Femur (tissue), 1 donor: ENCODE results near the gene VSTM2B.

Experiments
- DNase-seq: peaks from one replicate; pipeline ENCODE4 v3.0.0-alpha.2; 2017

Gene VSTM2B

DNA sequence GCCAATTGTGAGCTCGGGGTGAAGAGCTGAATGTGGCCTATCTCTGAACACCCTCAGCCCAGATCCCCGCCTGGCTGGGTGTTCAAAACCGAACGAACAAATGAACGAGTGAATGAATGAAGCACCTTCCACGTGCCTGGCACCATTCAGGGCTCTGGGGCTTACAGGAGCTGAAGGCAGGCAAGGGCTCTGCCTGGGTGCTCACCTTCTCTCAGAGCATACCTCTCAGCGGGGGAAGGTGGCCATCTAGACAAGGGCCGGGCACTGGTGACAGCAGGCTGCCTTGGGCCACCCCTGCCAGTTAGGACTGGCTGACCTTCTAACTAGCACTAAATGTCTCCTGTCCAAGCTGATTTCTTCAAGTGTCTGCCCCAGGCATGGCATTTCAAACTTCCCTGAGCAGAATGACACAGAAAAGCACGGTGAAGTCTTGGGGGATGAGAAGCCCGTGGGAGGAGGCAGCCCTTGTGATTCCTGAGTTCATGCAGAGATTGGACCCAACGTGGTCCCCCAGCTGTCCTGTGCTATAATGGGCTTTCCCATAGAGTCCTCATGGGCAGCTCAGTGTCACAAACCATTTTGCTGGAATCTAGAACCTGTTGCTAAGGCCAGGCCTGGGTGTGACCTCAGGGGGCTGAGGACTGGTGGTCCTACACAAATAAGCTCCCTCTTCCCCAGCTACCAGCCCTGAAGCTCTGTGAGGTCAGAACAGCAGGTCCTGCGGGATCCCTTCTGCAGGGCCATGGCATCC is 27.9 kb upstream of the VSTM2B start:
- no peak for DNase-seq

- DNase-seq, result no peak
Measured at GRCh38 chr19:29499261-29499920, 26.4 kb upstream of the VSTM2B start.

DNA sequence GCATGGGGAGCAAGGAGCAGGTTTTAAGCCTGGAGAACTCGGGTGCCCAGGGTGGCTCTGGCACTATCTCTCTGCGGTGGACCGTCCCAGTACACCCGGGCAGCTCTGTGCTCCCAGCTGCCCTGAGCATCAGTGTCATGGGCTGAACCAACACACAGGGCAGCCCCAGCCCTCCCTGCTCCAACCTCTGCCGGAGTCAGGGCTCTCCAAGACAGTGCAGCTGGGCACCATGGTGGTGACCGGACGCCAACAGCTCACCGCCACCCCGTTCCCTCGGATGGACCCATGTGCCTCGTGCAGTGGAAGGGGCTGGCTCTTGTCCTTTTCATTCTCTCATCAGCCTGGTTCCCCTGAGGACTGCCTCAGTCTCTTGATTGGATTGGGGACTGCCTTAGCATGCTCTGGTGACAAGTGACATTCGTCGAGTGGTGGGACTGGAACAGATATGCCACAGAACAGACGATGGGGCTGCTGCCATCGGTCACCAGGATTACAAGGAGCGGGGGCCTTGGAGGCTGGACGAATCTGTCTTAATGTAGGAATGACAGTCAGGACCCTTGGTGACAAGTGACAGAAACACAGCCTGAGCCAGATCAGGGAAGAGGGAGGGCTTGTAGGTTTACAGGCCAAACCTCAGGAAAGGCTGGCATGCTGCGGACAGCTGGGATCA is 25.7 kb upstream of the VSTM2B start:
- no peak for DNase-seq

- DNase-seq, result no peak
Measured at GRCh38 chr19:29501816-29502580, 23.8 kb upstream of the VSTM2B start.

GRCh38 chr19:29502581-29502850 is 23.3 kb upstream of the VSTM2B start:
- DNase-seq, result no peak

- no peak for DNase-seq
Measured at GRCh38 chr19:29503140-29503758, 22.5 kb upstream of the VSTM2B start.

GRCh38 chr19:29503785-29504184 is 22.0 kb upstream of the VSTM2B start:
- DNase-seq, result no peak

GRCh38 chr19:29504454-29504853 is 21.3 kb upstream of the VSTM2B start:
- DNase-seq, result no peak

- peak; percentile 55 for DNase-seq
Measured at GRCh38 chr19:29505097-29505824, 20.5 kb upstream of the VSTM2B start.

DNA sequence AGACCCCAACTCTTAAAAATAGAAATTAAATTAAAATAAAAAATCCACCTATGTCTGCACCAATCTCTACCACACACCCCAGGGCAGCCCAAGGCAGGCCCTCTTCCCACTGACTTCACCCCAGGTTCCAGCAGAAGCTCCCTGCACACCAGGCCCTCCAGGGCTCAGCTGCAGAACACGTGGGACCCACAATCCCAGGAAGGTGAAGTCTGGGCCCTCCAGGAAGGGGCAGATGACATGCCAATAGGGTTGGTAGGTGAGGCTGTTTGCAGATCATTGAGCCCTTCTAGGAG is 19.2 kb upstream of the VSTM2B start:
- DNase-seq, result no peak

GRCh38 chr19:29507081-29507860 is 18.5 kb upstream of the VSTM2B start:
- no peak for DNase-seq

DNA sequence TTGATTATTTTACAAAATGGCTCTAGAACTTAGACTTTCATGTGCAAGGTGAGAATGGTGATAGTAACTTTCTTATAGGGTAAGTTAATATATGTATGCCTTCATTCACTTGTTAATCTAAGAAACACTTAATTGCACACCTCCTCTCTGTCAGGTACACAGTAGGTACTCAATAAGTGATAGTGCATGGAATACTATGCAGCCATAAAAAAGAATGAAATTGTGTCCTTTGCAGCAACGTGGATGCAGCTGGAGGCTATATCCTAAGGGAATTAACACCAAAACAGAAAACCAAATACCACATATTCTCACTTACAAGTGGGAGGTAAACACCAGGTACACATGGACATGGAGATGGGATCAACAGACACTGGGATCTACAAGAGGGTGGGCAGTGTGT is 17.6 kb upstream of the VSTM2B start:
- no peak for DNase-seq

GRCh38 chr19:29509456-29509855 is 16.3 kb upstream of the VSTM2B start:
- DNase-seq, result no peak

DNA sequence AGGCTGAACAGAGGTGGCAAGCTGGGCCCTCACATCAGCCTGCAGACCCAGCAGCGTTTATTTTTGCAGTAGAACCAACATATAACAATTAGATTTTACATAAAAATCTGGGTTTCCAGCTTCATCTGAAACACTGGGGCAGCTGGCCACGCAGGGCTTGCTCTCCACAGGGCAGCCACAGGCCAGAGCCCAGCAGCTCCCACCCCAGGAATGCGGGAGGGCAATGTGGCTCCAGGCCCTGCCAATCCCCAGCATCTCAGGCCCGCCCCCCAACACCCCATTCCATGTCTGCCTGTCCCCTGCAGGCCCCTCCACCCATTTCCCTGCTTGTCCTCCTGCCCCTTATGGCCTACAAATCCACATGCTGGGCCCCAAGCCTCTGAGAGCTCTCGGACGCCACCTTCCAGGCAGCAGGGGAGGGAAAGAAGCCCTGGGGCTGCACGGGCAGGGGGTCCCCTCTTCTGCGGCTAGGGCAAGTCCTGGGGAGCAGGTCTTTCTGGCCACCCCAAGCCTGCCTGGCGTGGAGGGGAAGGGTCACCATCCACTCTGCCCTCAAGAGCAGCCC is 15.0 kb upstream of the VSTM2B start:
- no peak for DNase-seq

DNA sequence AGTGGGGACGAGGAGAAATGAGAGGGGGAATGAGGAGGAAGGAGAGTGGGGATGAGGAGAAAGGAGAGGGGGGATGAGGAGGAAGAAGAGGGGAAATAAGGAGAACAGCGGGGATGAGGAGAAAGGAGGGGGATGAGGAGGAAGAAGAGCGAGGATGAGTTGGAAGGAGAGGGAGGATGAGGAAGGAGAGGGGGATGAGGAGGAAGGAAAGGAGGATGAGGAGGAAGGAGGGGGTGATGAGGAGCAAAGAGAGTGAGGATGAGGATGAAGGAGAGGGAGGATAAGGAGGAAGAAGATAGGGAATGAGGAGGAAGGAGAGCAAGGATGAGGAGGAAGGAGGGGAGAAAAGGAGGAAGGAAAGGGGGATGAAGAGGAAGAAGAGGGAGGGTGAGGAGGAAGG is 14.0 kb upstream of the VSTM2B start:
- DNase-seq, result no peak

- DNase-seq, result no peak
Measured at GRCh38 chr19:29512748-29513147, 13.0 kb upstream of the VSTM2B start.

DNA sequence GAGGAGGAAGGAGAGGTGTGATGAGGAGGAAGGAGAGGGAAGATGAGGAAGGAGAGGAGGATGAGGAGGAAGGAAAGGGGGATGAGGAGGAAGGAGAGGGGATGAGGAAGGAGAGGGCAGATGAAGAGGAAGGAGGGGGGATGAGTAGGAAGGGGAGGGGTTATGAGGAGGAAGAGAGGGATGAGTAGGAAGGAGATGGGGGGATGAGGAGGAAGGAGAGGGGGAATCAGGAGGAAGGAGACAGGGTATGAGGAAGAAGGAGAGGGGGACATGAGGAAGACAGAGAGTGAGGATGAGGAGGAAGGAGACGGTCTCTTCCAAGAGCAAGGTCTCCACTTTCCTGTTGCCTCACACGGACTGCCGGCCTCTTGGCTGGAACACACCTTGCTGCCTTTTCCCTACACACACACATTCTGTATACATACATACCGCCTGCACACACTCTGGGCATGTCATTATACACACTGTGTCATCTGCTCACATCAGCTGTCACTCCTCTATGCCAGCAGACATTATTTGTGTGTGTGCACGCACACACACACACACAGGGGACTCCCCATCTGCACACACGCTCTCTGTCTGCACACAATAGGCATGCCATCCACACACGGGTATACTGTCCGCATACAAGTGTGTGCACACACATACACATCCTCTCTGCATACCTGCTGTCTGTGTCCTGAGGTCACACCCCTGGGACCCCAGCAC is 11.1 kb upstream of the VSTM2B start:
- no peak for DNase-seq

DNA sequence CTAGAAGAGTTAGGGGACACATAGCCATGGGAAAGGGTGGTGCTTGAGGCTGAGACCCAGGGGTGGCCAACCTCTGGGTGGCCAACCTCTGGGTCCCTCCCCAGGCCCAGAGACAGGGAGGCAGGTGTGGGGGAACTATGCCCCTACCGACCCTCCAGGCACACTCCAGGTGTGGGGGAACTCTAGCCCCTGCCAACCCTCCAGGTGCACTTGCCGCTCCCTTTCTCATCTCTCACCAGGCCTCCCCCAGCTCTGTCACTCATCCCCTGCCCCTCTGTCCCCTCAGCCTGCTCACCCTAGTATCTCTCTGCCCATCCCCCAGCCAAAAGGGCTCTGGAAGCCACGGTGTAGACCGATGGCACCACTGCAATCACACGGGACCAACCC is 10.6 kb upstream of the VSTM2B start:
- DNase-seq, result no peak

DNA sequence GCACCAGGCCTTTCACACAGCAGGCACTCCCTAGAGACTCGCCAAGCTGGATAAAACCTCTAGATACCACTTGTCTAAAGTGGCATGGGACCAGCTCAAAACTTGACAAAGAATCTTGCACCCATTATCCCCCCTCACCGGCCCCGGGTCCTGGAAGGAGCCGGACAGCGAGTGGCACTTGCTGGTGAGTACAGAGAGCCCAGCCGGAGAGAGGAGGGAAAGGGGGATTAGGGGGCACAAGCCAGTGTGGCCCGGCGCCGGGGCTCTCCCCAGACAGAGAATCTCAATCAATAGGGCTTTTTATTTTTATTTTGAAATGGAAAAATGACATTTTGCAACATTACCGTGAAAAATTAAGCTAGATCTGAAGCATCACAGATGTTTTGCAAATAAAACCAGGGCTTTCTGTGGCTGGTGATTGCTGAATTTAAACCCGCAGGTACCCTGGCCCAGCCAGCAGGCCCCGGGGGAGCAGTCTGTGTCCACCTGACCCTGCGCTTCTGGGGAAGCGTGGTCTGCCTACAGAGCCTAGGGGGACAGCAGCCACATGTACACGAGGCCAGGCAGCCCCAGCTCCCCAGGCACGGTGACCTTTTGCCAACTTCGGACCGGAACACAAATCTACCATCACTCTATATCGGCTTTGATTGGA is 10.0 kb upstream of the VSTM2B start:
- no peak for DNase-seq

- no peak for DNase-seq
Measured at GRCh38 chr19:29516358-29516725, 9.5 kb upstream of the VSTM2B start.
